ENCODE measurements around the gene VPS13D.

VPS13D gene

DNA sequence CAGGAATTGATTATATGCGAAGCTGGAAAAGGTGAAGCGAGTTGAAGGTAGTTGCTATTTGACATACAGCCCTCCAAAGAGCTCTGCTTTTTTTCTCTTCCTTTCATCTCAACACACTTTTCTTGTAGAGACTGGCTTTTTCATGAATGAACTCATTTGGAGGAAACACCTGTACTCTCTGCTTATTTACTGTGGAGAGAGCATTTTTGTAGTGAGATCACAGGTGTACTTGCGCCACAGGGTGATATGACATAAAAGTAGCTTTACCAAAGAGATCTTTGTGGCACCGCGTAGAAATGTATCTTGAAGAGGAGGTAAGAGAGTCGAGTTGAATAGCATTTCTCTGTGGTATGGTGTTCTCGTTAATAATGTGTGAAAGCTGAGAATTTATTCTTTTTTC lies 187.6 kb downstream of the VPS13D start:
- in situ Hi-C loops (cut with HindIII; ENCODE audit: low sequenced_read_pairs), result no loop called here

DNA sequence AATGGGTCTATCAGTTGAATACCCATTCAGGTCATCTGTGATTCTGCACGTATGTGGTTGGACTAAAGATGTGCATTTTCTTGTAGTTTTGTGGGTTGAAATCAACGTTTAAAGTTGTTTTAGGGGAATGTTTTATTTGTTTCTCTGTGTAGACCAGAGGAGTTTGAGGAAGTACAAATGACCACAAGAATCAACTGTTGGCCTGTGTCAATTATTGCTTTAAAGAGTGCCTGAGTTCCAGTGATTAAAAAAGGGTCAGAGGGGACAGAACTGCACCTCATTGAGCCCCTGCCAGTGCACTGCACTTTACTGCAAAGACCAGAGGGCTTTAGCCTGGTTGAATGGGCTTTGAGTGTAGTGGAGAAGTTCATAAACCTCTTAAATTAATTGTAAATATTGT lies 190.3 kb downstream of the VPS13D start:
- in situ Hi-C loops (cut with HindIII; ENCODE audit: low sequenced_read_pairs), result loop anchor here (10.0 kb wide), 1 partner anchor 215 kb away; no protein-coding TSS in a partner anchor

DNA sequence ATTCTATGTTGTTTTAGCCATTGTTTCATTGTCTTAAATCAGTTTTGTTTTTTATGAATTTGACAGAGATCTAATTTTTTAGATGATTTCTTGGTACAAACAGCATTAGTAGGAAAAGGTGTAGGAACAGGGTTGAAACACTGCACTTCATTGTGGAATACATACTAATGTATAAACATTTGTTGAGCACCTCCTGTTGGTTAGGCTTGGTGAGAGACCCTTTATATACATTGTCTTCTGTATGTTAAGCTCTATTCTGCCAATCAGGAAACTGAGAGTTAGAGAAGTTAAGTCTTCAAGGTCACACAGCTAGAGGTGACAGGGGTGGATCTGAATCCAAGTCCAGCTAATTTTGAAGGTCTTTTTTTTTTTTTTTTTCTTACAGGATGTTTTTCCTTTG lies 192.7 kb downstream of the VPS13D start:
- in situ Hi-C loops (cut with HindIII; ENCODE audit: low sequenced_read_pairs), result loop anchor here (10.0 kb wide), 1 partner anchor 212 kb away; no protein-coding TSS in a partner anchor

DNA sequence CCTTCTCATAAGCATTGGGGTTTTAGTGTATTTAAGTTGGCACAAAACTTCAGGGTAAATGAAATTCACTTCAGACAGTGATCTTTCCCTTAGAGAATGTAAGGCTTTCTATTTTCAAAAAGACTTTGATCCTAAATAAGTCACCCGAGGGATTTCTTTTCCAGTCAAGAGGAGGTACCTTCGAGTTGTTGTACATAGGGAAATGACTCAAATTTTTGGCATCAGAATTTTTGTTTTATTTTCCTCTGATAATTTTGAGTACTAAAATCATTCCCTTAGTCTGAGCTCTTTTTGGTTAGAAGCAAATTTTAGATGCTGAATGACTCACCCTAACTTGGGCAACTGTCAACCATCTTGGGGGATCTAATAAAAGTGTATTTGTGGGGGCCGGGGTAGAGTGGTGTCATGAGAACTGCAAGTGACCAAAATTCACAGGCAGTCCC lies 194.3 kb downstream of the VPS13D start:
- in situ Hi-C loops (cut with HindIII; ENCODE audit: low sequenced_read_pairs), result loop anchor here (10.0 kb wide), 1 partner anchor 211 kb away; no protein-coding TSS in a partner anchor

DNA sequence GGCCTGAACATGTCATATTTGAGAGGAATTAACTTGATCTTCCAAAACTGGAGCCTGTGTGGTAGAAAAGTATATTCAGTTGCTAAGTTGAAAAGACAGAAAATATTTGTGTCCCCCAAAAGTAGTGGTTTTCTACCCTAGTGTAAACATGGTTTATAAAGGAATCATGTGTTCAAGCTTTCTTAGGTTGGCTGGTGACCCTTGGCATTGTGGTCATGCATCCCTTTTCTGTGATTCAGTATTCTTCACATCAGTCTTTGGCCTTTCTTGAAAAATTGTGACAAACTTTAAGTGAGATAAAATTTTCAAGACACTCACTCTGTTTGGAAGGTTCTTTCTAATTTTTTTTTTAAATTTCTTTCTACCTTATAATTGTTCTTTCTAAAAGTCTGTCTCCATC lies 195.0 kb downstream of the VPS13D start:
- in situ Hi-C loops (cut with HindIII; ENCODE audit: low sequenced_read_pairs), result loop anchor here (10.0 kb wide), 1 partner anchor 210 kb away; no protein-coding TSS in a partner anchor

DNA sequence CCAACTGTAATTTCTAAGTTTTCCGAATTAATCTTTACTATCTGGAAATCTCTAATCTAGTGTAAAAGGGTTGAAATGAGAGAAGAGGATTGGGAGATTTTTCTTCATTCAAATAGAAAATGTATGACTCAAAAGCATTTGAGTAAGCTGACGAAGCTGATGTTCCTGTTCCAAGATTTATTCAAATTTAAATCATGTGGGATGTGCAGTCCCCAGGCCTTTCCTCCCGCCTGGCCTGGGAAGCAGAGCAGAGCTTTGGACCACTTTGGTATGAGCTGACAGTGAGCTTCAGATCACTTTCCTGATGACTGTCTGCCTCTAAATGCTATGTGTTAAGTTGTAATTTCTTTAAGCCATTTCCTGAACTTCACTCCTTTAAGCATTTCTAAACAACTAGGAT lies 196.2 kb downstream of the VPS13D start:
- in situ Hi-C loops (cut with HindIII; ENCODE audit: low sequenced_read_pairs), result loop anchor here (10.0 kb wide), 1 partner anchor 209 kb away; no protein-coding TSS in a partner anchor

DNA sequence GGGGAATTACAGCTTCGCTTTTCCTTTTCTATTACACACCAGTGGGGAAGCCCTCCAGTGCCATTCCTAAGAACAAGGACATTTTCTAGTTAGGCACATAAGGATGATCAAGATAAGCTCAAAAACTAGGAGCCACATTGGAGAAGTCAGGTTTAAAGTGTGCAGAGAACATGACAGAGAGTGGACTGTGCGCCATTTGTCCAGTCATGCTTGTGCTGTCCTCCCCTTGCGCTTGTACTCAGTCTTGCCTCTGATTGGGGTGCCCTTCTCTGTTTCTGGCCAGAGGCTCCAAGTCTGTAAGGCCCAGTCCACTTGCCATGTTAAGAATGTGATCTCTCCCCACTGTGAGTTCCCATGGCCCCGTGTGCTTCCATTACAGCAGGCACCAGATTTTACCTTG lies 198.5 kb downstream of the VPS13D start:
- in situ Hi-C loops (cut with HindIII; ENCODE audit: low sequenced_read_pairs), result loop anchor here (10.0 kb wide), 1 partner anchor 206 kb away; no protein-coding TSS in a partner anchor

DNA sequence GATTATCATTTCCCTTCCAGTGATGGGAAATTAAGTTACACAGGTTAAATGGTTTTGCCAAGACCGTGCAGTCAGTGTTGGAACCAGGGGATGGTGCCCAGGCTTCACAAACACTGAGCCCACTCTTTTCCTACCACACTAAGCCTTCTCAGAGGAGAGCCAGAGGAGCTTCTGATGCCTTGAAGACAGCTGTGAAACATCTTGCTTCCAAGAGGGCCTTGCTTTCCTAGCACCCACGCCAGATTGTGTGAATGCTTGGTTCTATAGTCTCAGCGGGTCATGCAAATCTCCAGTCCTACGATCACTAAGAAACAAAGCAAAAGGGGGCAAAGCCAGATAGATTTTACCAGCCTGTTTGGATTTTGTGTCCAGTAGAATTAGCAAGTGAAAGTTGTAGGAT lies 200.7 kb downstream of the VPS13D start:
- in situ Hi-C loops (cut with HindIII; ENCODE audit: low sequenced_read_pairs), result no loop called here

DNA sequence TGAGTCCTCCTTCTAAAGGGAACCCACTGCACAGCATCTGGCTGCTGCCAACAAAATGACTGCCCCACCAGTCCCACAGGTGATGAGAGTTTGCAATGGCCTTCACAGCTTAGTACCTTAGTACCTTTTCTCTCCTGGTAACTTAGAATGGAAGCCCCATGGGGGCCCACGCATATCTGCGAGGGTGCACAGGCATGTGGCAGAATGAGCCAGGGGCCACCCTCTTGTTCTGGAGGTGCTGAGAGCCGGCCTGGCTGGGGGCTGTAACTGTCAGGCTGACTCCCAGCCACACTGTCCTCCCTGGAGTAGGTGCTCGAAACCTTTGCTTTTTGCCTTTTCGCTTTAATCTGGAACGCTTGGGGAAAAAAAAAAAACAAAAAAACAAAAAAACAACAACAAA lies 203.1 kb downstream of the VPS13D start:
- in situ Hi-C loops (cut with HindIII; ENCODE audit: low sequenced_read_pairs), result no loop called here

DNA sequence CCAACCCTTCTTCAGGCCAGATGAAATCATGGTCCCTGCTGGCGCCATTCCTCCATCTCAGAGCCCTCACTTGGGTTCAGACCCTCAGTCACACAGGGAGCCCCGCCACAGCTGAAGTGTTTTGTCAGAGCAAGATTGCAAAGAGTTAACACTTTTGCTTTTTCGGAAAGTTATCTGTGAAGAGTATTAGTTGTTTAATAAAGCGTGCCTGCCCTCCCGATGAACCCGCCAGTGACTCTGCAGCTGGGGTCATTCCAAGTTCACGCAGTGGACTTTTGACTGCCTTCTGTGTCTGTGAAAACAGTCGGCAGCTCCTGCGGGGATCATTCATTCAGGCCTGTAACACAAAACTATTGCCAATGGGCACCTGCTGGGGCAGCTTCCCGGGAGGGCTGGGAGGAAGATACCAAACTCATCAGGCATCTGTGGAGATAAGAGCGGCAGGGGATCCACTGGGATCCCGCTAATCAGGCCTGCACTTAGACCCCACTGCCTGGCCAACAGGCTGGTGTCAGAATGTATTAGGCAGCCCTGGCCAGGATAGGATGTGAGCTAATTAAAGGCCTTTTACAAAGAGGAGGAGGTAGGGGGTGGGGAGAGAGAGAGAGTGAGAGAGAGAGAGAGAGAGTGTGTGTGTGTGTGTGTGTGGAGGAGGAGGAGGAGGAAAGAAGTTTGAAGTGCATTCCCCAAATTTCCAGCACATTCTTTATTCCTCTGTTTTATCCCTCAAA lies 203.7 kb downstream of the VPS13D start:
- in situ Hi-C loops (cut with HindIII; ENCODE audit: low sequenced_read_pairs), result no loop called here

DNA sequence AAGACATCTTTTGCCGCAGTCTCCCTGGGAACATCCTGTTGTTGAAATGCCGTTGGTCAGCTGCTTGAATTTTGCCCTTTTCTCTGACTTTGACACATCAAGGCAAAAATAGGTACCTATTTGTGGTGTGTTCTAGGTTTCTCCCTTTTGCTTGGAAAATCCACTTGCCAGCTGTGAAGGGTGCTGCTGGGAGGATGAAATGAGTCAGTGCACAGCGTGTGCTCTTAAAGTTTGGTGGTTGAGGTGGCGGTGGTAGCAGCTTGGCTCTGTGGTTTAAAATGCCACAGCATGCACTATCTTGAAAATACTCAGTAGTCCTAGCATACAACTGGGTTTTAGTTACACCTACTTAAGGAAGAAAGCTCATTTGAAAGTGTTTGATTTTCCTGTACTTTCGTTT lies 204.3 kb downstream of the VPS13D start:
- in situ Hi-C loops (cut with HindIII; ENCODE audit: low sequenced_read_pairs), result no loop called here

DNA sequence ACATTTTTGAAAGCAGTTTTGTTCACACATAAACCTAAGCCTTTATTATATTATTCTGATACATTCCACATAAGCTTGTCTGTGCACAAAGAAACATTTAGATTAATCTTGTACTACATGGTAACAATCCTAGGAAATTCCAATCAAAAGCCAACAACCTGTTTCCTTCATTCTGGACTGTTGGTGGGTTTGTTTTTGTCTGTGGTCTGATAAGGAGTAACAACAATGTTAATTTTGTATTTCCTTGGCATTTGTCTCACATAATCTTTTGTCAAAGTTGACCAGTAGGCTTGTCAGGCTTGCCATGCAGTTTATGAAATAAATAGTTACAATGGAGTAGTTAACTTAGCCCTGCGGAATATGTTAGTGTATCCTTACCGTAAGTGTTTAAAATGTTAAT lies 204.9 kb downstream of the VPS13D start:
- in situ Hi-C loops (cut with HindIII; ENCODE audit: low sequenced_read_pairs), result no loop called here

DNA sequence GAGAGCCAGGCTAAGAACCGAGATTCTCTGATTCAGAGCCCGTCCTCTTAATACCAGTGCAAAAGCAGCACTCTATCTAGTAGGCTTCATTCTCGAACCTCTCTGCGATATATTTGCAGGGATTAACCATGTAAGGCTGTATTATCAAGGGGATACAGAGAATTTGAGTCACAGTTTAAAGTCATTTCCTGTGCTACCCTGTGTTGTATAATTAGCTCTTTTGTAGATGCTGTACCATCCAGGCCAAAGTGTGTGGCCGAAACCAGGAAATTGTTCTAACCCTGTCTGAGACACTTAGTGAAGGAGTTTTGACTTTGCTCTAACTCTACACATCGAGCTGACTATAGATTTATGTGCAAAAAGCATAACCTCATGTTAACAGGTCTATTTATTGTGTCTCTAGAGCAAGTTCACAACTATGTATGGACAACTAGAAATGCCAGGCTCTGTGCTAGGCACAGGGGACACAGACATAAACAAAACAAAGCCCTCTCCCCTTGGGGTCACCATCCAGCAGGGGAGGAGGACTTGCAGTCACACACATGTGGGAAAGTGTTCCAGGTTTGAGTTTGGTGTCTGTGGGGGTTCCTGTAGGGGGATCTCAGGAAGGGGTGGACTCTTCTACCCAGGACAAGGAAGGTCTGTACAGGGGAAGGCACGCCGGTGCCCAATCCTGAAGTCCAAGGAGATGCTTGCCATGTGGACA lies 206.0 kb downstream of the VPS13D start:
- in situ Hi-C loops (cut with HindIII; ENCODE audit: low sequenced_read_pairs), result no loop called here

DNA sequence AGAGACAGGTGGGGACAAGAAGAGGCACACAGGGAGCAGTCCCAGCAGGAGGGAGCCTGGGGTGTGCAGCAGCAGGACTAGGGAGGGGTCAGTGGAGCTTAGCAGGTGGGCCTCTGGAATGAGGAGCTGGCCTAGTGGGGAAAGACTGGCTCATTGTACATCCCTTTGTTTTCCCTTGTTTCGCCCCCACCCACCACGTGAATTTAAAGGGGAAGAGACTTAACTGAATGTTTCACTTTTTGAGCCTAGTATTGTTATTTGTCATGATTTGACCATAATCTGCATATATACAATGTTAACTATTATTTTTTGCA lies 206.5 kb downstream of the VPS13D start:
- in situ Hi-C loops (cut with HindIII; ENCODE audit: low sequenced_read_pairs), result no loop called here

DNA sequence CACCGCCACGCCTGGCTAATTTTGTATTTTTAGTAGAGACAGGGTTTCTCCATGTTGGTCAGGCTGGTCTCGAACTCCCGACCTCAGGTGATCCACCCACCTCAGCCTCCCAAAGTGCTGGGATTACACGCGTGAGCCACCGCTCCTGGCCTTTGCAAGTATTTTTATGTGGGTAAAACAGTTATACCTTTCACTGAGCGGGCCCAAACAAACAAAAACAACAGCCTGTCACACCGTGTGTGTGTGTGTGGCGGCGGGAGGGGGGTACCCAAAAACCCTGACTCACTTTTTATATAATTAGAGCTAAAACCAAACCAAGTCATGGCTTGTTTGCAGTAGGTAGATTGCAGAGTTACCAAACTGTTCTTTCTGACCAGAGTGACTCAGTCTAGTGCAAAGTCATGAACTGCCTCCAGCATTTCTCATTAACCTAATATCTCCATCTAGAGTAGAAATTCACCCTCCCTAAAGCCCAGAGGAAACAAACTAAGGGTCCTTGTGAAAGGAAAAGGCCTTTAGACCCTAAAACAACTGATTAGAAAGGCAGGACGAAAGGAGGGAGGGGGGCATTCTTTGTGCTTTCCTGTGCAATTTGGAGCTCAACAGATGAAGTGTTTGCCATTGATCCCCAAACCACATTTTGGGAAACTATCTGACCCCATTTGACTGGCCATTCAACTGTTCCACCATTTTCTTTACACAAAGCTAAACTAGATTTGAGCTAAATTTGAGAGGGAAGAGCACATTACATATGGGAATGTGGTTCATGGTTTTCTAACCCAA lies 207.2 kb downstream of the VPS13D start:
- in situ Hi-C loops (cut with HindIII; ENCODE audit: low sequenced_read_pairs), result no loop called here

DNA sequence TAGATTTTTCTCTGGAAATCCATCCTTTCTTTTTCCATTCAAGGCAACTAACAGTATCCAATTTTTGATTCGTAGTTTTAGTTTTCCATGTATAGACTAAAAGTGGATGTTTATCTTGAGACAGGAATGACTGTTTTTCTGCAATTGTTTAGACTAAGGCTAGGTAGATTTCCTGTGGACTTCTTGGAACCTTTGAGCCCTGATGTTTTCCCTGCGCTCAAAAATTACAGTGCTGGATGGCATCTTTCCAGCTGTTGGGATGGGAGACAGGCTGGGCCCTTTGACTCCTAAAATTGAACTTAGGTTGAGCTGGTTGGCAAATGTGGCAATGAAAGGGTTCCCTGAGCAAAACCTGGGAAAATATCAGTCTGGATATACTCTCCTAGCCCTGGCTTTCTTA lies 207.8 kb downstream of the VPS13D start:
- in situ Hi-C loops (cut with HindIII; ENCODE audit: low sequenced_read_pairs), result no loop called here

DNA sequence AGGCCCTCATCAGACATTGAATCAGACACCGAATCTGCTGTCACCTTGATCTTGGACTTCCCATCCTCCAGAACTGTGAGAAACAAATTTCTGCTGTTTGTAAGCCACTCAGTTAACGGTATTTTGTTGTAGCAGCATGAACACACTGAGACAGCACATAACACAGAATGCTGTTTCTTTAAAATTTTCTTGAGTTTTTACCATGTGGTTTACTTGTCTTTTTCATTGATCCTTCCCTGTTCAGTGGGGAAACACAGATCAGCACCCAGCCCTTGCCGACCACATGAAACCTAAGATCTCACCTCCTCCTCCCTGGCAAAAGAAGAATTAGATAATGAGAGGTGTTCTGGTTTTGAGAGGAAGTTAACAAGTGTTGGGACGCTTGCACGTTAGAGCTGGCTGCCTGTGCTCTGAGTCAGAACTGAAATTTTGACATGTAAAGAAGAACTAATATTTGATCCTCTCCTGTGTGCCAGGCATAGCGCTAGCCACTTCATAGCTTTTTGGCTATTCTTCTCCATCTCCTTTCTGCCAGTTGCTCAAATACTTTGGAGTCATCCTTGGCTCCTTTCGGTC lies 208.6 kb downstream of the VPS13D start:
- in situ Hi-C loops (cut with HindIII; ENCODE audit: low sequenced_read_pairs), result no loop called here

DNA sequence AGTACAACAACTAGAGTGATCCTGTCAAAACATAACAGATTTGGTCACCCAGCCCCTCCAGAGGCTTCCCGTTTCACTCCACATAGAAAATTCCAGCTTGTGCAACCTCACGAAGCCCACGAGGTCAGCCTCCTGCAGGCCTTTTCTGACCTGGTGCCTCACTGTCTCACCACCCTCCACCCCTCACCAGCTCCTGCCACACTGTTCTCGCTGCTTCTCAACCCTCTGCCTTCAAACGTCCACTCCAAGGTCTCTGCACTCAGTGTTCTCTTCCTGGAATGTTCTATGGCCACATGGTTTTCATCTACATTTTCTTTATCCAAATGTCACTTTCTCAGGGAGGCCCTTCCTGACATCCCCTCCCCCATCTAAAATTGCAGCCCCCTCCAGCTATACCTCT lies 209.2 kb downstream of the VPS13D start:
- in situ Hi-C loops (cut with HindIII; ENCODE audit: low sequenced_read_pairs), result no loop called here

DNA sequence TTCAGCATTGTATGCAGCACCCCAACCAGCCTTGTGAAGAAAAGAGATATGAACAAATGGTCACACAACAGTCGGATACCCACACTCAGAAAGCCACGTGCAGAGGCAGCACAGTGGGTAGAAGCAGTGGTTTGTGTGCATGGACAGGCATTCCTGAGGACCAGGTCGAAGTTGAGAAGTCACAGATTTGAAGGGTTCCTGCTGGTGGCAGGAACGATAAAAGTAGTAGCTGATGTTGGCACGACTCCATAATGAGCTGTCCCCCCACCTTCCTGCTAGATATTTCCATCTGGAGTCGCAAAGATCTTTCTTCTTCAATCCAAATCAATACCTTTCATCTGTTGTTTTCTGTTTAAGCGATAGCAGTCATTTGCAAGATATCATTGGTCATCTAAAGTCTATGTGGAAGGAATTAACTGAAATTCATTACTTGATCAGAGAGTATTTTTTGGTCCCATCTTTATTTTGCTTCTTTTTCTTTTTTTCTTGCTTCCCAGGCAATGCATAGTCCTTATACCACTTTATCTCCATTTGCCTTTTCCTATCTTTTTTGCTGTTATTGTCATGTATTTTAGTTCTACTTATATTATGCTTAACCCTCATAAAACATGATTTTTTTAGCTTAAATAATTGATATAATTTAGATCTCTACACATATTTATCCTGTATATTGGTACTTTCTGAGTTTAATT lies 211.7 kb downstream of the VPS13D start:
- in situ Hi-C loops (cut with HindIII; ENCODE audit: low sequenced_read_pairs), result loop anchor here (5.0 kb wide), 1 partner anchor 36 kb away; no protein-coding TSS in a partner anchor

DNA sequence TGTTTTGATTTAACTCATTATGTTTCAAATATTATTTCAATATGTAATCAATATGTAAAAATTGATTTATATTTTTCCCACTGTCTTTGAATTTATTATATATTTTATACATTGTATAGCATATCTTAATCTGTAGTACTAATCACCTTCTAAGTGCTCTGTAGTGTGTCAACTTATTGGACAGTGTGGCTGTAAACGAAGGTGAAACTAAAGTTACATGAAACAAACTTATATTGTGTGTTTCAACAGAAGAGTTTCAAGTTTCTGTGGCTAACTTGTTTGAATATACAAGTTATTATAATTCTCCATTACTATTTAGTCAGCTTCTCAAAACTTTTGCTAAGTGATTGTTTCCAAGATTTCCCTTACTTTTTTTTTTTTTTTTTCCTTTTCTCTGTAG lies 212.4 kb downstream of the VPS13D start:
- in situ Hi-C loops (cut with HindIII; ENCODE audit: low sequenced_read_pairs), result loop anchor here (5.0 kb wide), 1 partner anchor 35 kb away; no protein-coding TSS in a partner anchor
